ENCODE results near the gene PPME1. TPM values are rescaled to one million over a fixed set of nuclear protein-coding genes. Genes with fewer than 3 reads are reported as not detected.

Gene PPME1
- total RNA-seq, 1 donor from 2014 or later, result 55.7 TPM

DNA sequence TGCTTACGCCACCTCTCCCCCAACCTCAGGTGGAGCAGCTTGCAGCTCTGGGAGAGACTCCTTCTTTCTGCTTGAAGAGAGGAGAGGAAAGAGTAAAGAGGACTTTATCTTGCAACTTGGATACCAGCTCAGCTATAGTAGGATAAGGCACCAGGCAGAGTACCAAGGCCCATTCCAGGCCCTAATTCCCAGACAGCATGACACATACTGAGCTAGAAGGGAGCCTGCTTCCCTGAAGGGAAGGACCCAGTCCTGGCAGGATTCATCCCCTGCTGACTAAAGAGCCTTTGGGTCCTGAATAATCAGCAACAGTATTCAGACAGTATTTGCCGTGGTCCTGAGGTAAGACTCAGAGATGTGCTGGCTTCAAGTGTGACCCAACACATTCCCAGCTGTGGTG lies 41.4 kb downstream of the PPME1 start:
- no peak for TF ChIP-seq EZH2 (IDR thresholded peaks at IDR 0.05)
- Histone ChIP-seq H3K9me3 (ENCODE audit: low read depth) (no peaks in the 10 kb centered on the region), H2AFZ (replicated peaks) (no peak overlapping the region), H3K79me2 (ENCODE audit: low read depth) (no peaks in the 10 kb centered on the region), H3K9ac (no peak overlapping the region), H3K4me3 (no peak overlapping the region), H3K27me3 (no peaks in the 10 kb centered on the region), H3K4me2 (no peak overlapping the region), H3K27ac (no peak overlapping the region), H3K36me3 (peaks cover 8% of the 10 kb centered on the region), H4K20me1 (ENCODE audit: low read depth) (no peaks in the 10 kb centered on the region), H3K4me1 (no peaks in the 10 kb centered on the region), H3F3A (ENCODE audit: low read depth) (no peaks in the 10 kb centered on the region)
- Mint-ChIP-seq H3K4me3 (no peak overlapping the region), H3K27me3 (ENCODE audit: insufficient read depth, low read depth) (no peaks in the 10 kb centered on the region), H3K9me3 (peaks cover 8% of the 10 kb centered on the region), H3K4me1 (no peaks in the 10 kb centered on the region), H3K27ac (no peak overlapping the region), H3K36me3 (peaks cover 46% of the 10 kb centered on the region)
- DNase-seq (ENCODE audit: low spot score), result no peak

DNA sequence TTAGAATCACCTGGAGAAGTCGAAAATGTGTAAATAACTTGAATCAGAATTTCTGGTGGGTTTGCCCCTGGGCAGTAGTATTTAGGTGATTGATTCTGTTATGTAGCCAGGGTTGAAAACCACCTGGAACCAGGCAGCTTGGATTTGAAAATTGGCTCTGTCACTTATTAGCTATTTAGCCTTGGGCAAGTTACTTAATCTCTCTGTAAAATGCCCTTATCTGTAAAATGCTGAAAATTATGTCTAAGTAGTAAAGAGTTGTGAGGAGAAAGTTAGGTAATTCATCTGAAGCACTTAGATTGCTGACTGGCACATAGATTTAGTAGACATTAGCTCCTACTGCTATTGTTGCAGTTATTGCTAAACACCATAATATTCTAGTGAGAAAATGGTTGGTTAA lies 49.3 kb downstream of the PPME1 start:
- Histone ChIP-seq H4K20me1 (ENCODE audit: low read depth) (no peaks in the 10 kb centered on the region), H3K79me2 (ENCODE audit: low read depth) (no peaks in the 10 kb centered on the region), H3K27ac (no peak overlapping the region), H3F3A (ENCODE audit: low read depth) (no peaks in the 10 kb centered on the region), H3K4me3 (no peak overlapping the region), H3K36me3 (no peaks in the 10 kb centered on the region), H3K9ac (no peak overlapping the region), H3K4me1 (no peaks in the 10 kb centered on the region), H3K4me2 (no peak overlapping the region), H3K9me3 (ENCODE audit: low read depth) (no peaks in the 10 kb centered on the region), H2AFZ (replicated peaks) (no peak overlapping the region), H3K27me3 (no peaks in the 10 kb centered on the region)
- H3K27me3 Mint-ChIP-seq (ENCODE audit: insufficient read depth, low read depth), result no peaks in the 10 kb centered on the region
- H3K27ac Mint-ChIP-seq, result no peak overlapping the region
- no peak overlapping the region for H3K4me3 Mint-ChIP-seq
- no peak for DNase-seq (ENCODE audit: low spot score)
- TF ChIP-seq, protein P1, sequence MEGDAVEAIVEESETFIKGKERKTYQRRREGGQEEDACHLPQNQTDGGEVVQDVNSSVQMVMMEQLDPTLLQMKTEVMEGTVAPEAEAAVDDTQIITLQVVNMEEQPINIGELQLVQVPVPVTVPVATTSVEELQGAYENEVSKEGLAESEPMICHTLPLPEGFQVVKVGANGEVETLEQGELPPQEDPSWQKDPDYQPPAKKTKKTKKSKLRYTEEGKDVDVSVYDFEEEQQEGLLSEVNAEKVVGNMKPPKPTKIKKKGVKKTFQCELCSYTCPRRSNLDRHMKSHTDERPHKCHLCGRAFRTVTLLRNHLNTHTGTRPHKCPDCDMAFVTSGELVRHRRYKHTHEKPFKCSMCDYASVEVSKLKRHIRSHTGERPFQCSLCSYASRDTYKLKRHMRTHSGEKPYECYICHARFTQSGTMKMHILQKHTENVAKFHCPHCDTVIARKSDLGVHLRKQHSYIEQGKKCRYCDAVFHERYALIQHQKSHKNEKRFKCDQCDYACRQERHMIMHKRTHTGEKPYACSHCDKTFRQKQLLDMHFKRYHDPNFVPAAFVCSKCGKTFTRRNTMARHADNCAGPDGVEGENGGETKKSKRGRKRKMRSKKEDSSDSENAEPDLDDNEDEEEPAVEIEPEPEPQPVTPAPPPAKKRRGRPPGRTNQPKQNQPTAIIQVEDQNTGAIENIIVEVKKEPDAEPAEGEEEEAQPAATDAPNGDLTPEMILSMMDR (IDR thresholded peaks at IDR 0.05), result no peak
- TF ChIP-seq EZH2 (IDR thresholded peaks at IDR 0.05) (no peak), EZH2phosphoT487 (IDR thresholded peaks at IDR 0.05) (no peak)
- H3K9me3 Mint-ChIP-seq, result peaks cover 5% of the 10 kb centered on the region
- peaks cover 25% of the 10 kb centered on the region for H3K36me3 Mint-ChIP-seq
- no peaks in the 10 kb centered on the region for H3K4me1 Mint-ChIP-seq

DNA sequence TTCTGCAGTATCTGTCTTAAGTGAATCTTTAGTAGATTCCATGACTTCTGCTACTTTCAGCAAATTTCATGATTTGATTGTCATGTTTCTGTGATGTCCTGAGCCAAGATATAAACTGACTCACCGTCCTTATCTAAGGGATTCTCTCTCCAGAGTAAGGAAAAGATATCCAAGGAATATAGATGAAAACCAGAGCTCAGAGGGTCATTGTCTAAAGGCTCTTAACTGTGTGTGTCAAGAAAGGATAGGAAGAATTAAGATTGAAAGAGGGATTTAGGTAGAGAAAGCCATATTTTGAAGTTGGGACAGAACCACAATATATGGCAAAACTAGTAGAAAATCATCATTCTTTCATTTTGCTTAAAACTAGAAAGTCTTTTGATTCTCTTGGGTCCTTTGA lies 50.7 kb downstream of the PPME1 start:
- H3K9me3 ChIP-seq (ENCODE audit: low read depth), result no peaks in the 10 kb centered on the region
- no peaks in the 10 kb centered on the region for H3F3A ChIP-seq (ENCODE audit: low read depth)
- Mint-ChIP-seq H3K27me3 (ENCODE audit: insufficient read depth, low read depth) (no peaks in the 10 kb centered on the region), H3K4me3 (no peak overlapping the region), H3K4me1 (no peaks in the 10 kb centered on the region), H3K36me3 (peaks cover 21% of the 10 kb centered on the region), H3K9me3 (peaks cover 5% of the 10 kb centered on the region), H3K27ac (no peak overlapping the region)
- H3K36me3 ChIP-seq, result no peaks in the 10 kb centered on the region
- H3K4me1 ChIP-seq, result no peaks in the 10 kb centered on the region
- H3K27me3 ChIP-seq, result no peaks in the 10 kb centered on the region
- H3K4me3 ChIP-seq, result no peak overlapping the region
- no peak overlapping the region for H3K4me2 ChIP-seq
- no peaks in the 10 kb centered on the region for H3K79me2 ChIP-seq (ENCODE audit: low read depth)
- no peak overlapping the region for H3K9ac ChIP-seq
- TF ChIP-seq, protein P1 (IDR thresholded peaks at IDR 0.05), result no peak
- no peak for TF ChIP-seq EZH2phosphoT487 (IDR thresholded peaks at IDR 0.05)
- no peak for TF ChIP-seq EZH2 (IDR thresholded peaks at IDR 0.05)
- no peak overlapping the region for H3K27ac ChIP-seq
- no peak for DNase-seq (ENCODE audit: low spot score)
- H4K20me1 ChIP-seq (ENCODE audit: low read depth), result no peaks in the 10 kb centered on the region
- no peak overlapping the region for H2AFZ ChIP-seq (replicated peaks)

DNA sequence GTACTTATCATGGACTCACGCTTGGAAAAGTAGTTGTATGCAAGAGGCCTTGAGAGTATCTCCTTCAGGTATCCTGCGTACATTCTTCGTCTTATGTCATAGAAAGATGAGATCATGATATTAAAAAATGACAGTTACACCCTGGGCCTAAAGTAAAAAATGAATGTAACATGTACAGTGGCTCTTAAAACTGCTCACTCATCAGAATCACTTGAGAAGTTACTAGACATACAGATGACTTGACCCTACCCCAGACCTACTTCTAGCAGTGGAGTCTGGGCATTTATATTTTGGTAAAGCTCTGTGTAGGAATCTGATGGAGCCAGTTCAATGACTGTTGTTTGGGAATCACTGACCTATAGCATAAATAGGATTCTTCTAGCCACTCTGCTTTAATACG lies 54.5 kb downstream of the PPME1 start:
- Histone ChIP-seq H3K36me3 (no peaks in the 10 kb centered on the region), H3K4me1 (no peaks in the 10 kb centered on the region), H3K79me2 (ENCODE audit: low read depth) (no peaks in the 10 kb centered on the region), H3K9ac (no peak overlapping the region), H3K4me3 (no peak overlapping the region), H4K20me1 (ENCODE audit: low read depth) (no peaks in the 10 kb centered on the region), H3K27me3 (no peaks in the 10 kb centered on the region), H3F3A (ENCODE audit: low read depth) (no peaks in the 10 kb centered on the region), H3K27ac (no peak overlapping the region), H3K9me3 (ENCODE audit: low read depth) (no peaks in the 10 kb centered on the region), H3K4me2 (no peak overlapping the region), H2AFZ (replicated peaks) (no peak overlapping the region)
- Mint-ChIP-seq H3K4me3 (no peak overlapping the region), H3K9me3 (peaks cover 2% of the 10 kb centered on the region), H3K27ac (no peak overlapping the region), H3K36me3 (peaks cover 19% of the 10 kb centered on the region), H3K4me1 (no peaks in the 10 kb centered on the region), H3K27me3 (ENCODE audit: insufficient read depth, low read depth) (no peaks in the 10 kb centered on the region)
- DNase-seq (ENCODE audit: low spot score), result no peak
- TF ChIP-seq EZH2 (IDR thresholded peaks at IDR 0.05) (no peak), EZH2phosphoT487 (IDR thresholded peaks at IDR 0.05) (no peak)

Data from neural progenitor cell (in vitro differentiated cells).